ENCODE measurements around the gene PARP8. TPM values are rescaled to one million over a fixed set of nuclear protein-coding genes. Genes with fewer than 3 reads are reported as not detected.
A peak's percentile ranks its signal among the peaks of the same experiment; 100 is the strongest.
"Not testable (repeated sequence)": the region's sequence is repeated elsewhere in the genome, so short reads cannot be mapped to it uniquely, and the experiment has no call there.

Gene PARP8
- 0.76 and 1.0 TPM in 2 replicates for total RNA-seq (2014; rRNA removed; shearing (Covaris generic))

GRCh38 chr5:50666261-50667022 is at the start of gene PARP8:
Gene PARP8 (plus strand): TSS chr5:50666637. CDS start chr5:50667096, 459 bp downstream.
- H3K4me1 ChIP-seq: no peaks in the 10 kb centered on the region
- no peak within 1 kb of the TSS for H3K27ac ChIP-seq
- peak; percentile 16 to 33 for DNase-seq
- H3K4me3 ChIP-seq: peak within 1 kb of the TSS; percentile 66
- no peaks in the 10 kb centered on the region for H3K9me3 ChIP-seq (replicated peaks)
- peaks cover 15% of the 10 kb centered on the region; the same call in 1 of the 2 replicates for H3K27me3 ChIP-seq
- no peaks in the 10 kb centered on the region for H3K36me3 ChIP-seq

GRCh38 chr5:50623666-50624065 is 42.8 kb upstream of the PARP8 start:
- Histone ChIP-seq H3K9me3 (replicated peaks) (no peaks in the 10 kb centered on the region), H3K4me1 (no peaks in the 10 kb centered on the region), H3K36me3 (no peaks in the 10 kb centered on the region), H3K27ac (no peak overlapping the region), H3K4me3 (no peak overlapping the region), H3K27me3 (no peaks in the 10 kb centered on the region)
- DNase-seq: no peak

GRCh38 chr5:50634866-50635265 is 31.6 kb upstream of the PARP8 start:
- H3K9me3 ChIP-seq (replicated peaks); DNase-seq; H3K4me1 ChIP-seq; H3K36me3 ChIP-seq; H3K27ac ChIP-seq; H3K27me3 ChIP-seq; H3K4me3 ChIP-seq: not testable (repeated sequence)

GRCh38 chr5:50637576-50637975 is 28.9 kb upstream of the PARP8 start:
- not testable (repeated sequence) for H3K27ac ChIP-seq; DNase-seq; H3K4me1 ChIP-seq; H3K4me3 ChIP-seq; H3K27me3 ChIP-seq; H3K36me3 ChIP-seq; H3K9me3 ChIP-seq (replicated peaks)

GRCh38 chr5:50646591-50646990 is 19.8 kb upstream of the PARP8 start:
- H3K4me1 ChIP-seq: no peaks in the 10 kb centered on the region
- DNase-seq: no peak
- H3K36me3 ChIP-seq: no peaks in the 10 kb centered on the region
- H3K9me3 ChIP-seq (replicated peaks): no peaks in the 10 kb centered on the region
- H3K4me3 ChIP-seq: no peak overlapping the region
- no peaks in the 10 kb centered on the region for H3K27me3 ChIP-seq
- H3K27ac ChIP-seq: no peak overlapping the region

- no peaks in the 10 kb centered on the region for H3K4me1 ChIP-seq
- H3K36me3 ChIP-seq: no peaks in the 10 kb centered on the region
- DNase-seq: no peak
- H3K4me3 ChIP-seq: no peak overlapping the region
- no peaks in the 10 kb centered on the region for H3K27me3 ChIP-seq
- no peaks in the 10 kb centered on the region for H3K9me3 ChIP-seq (replicated peaks)
- H3K27ac ChIP-seq: no peak overlapping the region
Measured at GRCh38 chr5:50647726-50648125, 18.7 kb upstream of the PARP8 start.

GRCh38 chr5:50653946-50654345 is 12.5 kb upstream of the PARP8 start:
- Histone ChIP-seq H3K27me3 (no peaks in the 10 kb centered on the region), H3K27ac (no peak overlapping the region), H3K36me3 (no peaks in the 10 kb centered on the region), H3K9me3 (replicated peaks) (no peaks in the 10 kb centered on the region), H3K4me1 (no peaks in the 10 kb centered on the region), H3K4me3 (no peak overlapping the region)
- DNase-seq: no peak

GRCh38 chr5:50655067-50655809 is 11.2 kb upstream of the PARP8 start:
- Histone ChIP-seq H3K36me3 (no peaks in the 10 kb centered on the region), H3K27ac (no peak overlapping the region), H3K4me3 (no peak overlapping the region), H3K27me3 (no peaks in the 10 kb centered on the region), H3K9me3 (replicated peaks) (no peaks in the 10 kb centered on the region), H3K4me1 (no peaks in the 10 kb centered on the region)
- DNase-seq: no peak

GRCh38 chr5:50655810-50656205 is 10.6 kb upstream of the PARP8 start:
- H3K4me1 ChIP-seq: no peaks in the 10 kb centered on the region
- H3K36me3 ChIP-seq: no peaks in the 10 kb centered on the region
- H3K27me3 ChIP-seq: no peaks in the 10 kb centered on the region
- H3K27ac ChIP-seq: no peak overlapping the region
- H3K9me3 ChIP-seq (replicated peaks): no peaks in the 10 kb centered on the region
- DNase-seq: no peak
- no peak overlapping the region for H3K4me3 ChIP-seq

GRCh38 chr5:50657044-50657443 is 9.4 kb upstream of the PARP8 start:
- Histone ChIP-seq H3K4me3 (no peak overlapping the region), H3K36me3 (no peaks in the 10 kb centered on the region), H3K4me1 (no peaks in the 10 kb centered on the region), H3K9me3 (replicated peaks) (no peaks in the 10 kb centered on the region), H3K27me3 (no peaks in the 10 kb centered on the region), H3K27ac (no peak overlapping the region)
- no peak for DNase-seq

- H3K27ac ChIP-seq: no peak overlapping the region
- no peaks in the 10 kb centered on the region for H3K27me3 ChIP-seq
- H3K36me3 ChIP-seq: no peaks in the 10 kb centered on the region
- H3K9me3 ChIP-seq (replicated peaks): no peaks in the 10 kb centered on the region
- no peak for DNase-seq
- no peaks in the 10 kb centered on the region for H3K4me1 ChIP-seq
- H3K4me3 ChIP-seq: no peak overlapping the region
Measured at GRCh38 chr5:50658246-50658645, 8.2 kb upstream of the PARP8 start.

- Histone ChIP-seq H3K4me3 (no peak overlapping the region), H3K27me3 (peaks cover 15% of the 10 kb centered on the region; the same call in 1 of the 2 replicates), H3K9me3 (replicated peaks) (no peaks in the 10 kb centered on the region), H3K4me1 (no peaks in the 10 kb centered on the region), H3K36me3 (no peaks in the 10 kb centered on the region), H3K27ac (no peak overlapping the region)
- no peak for DNase-seq
Measured at GRCh38 chr5:50663636-50664035, 2.8 kb upstream of the PARP8 start.

GRCh38 chr5:50665091-50665490 is 1.3 kb upstream of the PARP8 start:
- no peak overlapping the region for H3K4me3 ChIP-seq
- no peaks in the 10 kb centered on the region for H3K36me3 ChIP-seq
- no peaks in the 10 kb centered on the region for H3K9me3 ChIP-seq (replicated peaks)
- peaks cover 15% of the 10 kb centered on the region; the same call in 1 of the 2 replicates for H3K27me3 ChIP-seq
- DNase-seq: no peak
- no peak overlapping the region for H3K27ac ChIP-seq
- no peaks in the 10 kb centered on the region for H3K4me1 ChIP-seq

GRCh38 chr5:50665761-50666202 is 655 bp upstream of the PARP8 start:
- H3K27ac ChIP-seq; H3K9me3 ChIP-seq (replicated peaks); H3K36me3 ChIP-seq; H3K4me3 ChIP-seq; DNase-seq; H3K4me1 ChIP-seq: not testable (repeated sequence)
- H3K27me3 ChIP-seq: peaks cover 15% of the 10 kb centered on the region; the same call in 1 of the 2 replicates

- H3K27ac ChIP-seq: no peak overlapping the region
- H3K9me3 ChIP-seq (replicated peaks): no peaks in the 10 kb centered on the region
- no peaks in the 10 kb centered on the region for H3K4me1 ChIP-seq
- peak overlapping the region; percentile 66 for H3K4me3 ChIP-seq
- no peaks in the 10 kb centered on the region for H3K36me3 ChIP-seq
- peak; percentile 32 to 44 for DNase-seq
- H3K27me3 ChIP-seq: peaks cover 15% of the 10 kb centered on the region; the same call in 1 of the 2 replicates
Measured at GRCh38 chr5:50667023-50667652, 701 bp downstream of the PARP8 start.
